Stimulated activated CD4-positive, alpha-beta T cell treated with anti-CD3 and anti-CD28 coated beads, Interleukin-15, amount 100 ng/mL, for 48 hours (primary cell): ENCODE measurements around the gene LIF.

Experiments
- DNase-seq, 2 donors: peaks; one replicate each; pipeline ENCODE4 v3.0.0-alpha.2; 2020; ENCODE audit warnings: low read depth in 2 of 2

Gene LIF

DNA sequence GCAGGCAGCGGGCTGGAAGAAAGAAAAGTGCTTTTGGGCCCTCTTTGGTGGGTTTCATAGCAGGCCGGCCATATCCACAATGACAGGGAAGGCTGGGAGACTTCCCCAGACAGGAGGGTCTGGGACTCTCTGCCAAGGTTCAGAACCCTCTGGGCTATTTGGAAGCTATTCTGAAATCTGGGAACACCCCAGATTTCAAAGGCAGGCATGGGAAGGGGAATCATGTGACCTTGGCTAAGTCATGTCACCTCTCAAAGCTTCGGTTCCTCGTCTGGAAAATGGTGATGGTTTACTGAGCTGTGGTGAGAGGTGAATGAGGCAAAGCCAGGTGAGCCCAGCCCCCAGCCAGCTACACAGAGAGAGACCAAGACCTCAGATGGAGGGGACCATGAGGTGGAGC is 38.1 kb upstream of the LIF start:
- DNase-seq: no peak

DNA sequence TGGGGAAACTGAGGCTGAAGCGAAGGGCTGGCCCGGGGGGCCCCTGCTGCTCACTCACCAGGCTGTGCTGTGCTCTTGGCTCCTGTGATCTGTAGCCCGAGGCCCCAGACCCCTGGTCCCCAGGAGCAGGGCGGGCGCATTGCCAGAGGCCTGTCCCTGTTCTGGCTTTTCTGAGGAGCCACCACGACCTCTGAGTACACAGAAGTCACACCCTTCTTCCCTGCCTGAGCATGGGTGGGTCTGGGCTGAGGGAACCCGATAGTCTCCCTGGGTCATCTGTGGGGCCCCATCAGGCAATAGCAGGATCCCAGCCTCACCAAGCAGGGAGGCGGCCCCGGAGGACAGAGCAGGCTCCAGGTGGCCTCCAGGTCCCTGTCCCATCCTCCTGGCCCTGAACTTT is 37.6 kb upstream of the LIF start:
- no peak for DNase-seq

DNA sequence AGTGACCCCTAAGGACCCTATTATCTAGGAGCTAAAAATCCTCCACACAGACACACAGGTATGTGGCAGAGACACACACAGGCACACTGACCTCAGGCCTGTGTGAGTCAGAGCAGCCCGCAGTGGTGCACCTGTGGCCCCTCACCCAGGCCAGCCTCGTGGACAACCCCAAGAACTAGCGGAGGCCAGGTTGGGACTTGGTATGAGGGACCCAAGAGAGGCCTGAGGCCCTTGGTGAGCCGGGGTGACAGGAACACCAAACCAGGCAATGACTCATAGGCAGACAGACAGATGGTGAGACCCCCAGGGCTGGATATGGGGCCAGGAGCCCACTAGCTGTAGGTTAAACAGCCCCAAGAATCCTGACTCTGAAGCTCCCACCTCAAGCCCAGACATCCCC is 36.8 kb upstream of the LIF start:
- DNase-seq: no peak

DNA sequence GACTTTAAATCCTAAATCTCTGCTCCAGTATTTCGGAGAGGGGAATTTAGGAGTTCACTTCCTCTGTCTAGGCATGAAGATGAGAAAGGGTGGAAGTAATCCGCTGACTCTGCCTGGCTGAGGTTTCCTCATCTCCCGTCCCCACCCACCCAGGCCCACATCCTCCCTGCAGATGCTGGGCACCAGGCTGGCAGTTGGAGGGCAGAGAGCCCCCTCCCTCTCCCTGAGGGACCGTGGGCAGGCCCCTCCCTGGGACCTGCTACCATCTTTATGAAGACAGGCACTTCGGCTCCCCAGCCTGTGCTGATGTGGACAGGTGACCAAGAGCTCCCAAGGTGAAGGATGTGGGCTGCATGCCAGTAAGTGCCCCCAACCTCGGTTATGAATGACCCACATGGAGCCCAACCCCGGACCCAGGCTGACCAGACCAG is 36.1 kb upstream of the LIF start:
- DNase-seq: no peak

DNA sequence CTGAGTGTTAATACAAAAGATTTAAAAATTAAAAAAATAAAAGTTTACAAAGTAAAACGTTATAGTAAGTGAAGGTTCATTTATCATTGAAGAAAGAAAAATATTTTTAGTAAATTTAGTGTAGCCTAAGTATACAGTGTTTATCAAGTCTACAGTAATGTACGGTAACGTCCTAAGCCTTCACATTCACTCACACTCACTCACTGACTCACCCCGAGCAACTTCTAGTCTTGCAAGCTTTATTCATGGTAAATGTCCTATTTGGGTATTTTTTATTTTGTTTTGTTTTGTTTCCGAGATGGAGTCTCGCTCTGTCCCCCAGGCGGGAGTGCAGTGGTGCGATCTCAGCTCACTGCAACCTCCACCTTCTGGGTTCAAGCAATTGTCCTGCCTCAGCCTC is 33.9 kb upstream of the LIF start:
- DNase-seq: no peak

DNA sequence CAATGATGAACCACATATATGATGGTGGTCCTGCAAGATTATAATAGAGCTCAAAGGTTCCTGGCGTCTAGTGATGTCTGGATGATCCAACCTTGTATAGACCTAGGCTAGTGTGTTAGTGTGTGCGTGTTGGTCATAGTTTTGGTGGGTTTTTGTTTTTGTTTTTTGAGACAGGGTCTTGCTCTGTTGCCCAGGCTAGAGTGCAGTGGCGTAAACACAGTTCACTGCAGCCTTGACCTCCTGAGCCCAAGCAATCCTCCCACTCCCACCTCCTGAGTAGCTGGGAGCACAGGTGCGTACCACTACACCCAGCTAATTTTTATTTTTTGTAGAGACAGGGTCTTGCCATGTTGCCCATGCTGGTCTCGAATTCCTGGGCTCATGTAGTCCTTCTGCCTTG is 33.4 kb upstream of the LIF start:
- DNase-seq: no peak

DNA sequence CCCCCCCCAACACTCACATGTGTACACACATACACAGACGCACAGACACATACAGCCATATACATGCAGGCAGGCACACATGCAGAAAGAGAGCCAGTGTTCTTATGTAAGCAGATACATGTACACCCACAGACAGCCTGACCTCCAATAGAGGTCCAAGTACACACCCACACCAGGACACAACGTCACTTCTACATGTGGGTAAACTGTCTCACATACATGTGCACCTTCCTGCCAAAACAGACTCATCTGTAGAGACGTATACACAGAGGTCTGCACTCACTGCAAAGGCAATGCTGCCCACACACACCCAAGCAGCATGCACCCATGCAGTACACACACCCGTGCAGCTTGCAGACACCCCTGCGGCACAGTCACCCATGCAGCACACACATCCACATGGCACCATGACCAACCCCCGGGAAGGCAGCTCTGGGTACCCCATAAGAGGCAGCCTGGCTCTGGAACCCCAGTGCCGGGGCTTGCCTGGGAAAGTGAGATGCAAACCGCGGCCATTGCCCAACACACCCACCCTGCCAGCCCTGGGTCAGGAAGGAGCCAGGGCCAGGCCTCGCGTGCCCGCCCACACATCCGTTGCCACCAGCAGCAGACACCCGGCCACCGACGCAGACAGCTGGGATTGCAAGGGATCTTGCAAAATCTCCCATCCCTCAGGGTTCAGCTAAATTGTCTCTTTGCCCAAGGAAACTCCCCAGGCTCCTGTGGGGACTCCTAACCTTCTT is 32.7 kb upstream of the LIF start:
- no peak for DNase-seq

DNA sequence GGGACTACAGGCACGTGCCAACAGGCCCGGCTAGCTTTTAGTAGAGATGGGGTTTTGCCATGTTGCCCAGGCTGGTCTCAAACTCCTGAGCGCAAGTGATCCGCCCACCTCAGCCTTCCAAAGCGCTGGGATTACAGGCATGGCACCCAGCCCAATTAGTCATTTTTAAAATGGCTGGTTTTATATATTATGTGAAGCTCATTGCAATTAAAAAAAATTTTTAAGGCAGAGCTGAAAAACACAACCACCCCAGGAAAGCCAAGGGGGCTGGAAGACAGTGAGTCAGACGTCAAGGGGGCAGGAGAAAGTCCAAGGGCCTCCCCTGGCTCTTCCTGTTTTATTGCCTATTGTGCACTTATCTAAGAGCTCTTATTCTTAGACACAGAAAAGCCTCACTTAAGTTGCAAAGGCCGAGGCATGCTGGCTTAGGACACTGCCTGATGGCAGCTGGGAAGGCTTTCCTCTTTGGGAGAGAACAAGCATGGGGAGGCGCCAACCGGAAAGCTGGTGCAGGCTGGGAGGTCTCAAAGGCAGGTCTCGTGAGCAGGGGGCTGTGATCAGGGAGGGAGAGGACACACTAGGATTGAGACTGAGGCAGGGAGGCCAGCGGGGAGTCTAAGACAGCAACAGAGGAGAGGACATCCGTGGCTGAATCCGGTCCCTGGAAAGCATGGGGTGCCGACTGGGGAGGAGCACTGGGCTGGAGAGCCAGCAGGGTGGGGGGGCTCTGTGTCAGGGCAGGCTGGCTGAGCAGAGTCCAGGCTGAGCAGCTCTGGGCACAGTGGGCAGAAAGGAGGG is 31.2 kb upstream of the LIF start:
- DNase-seq: no peak

DNA sequence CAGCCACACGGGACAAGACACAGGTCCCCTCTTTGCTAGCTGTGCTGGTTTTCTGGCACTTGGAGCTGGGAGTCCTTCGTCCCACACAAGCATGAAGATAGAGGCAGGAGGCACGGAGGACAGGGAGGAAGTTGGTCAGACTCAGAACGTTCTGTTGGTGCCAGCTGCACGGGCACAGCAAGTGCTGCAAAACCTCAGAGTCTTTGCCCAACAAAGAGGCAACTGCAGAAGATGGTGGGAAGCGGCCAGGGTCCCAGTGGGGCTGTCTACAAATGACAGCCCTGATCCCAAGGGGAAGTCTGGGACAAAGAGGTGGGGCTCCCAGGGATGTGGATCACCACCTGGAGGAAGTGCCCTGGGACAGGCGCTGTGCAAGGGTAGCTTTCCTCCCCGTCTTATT is 29.5 kb upstream of the LIF start:
- DNase-seq: no peak

DNA sequence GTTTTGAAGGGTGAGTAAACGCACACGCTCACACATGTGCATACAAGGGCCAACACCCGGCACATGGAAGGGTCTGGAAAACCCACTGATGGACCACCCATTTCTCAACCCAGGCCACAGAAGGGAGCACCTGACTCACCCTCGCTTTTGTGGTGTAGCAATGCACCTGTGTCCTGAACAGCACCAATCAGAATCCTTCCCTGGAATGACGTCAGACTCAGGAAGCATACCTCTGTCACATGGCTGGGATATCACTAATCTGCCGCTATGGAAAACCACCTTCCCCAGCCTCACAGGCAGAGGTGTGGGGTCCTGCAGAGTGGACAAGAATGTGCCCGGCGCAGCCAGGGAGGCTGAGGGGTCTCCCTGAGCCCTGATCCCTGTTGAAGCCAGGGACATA is 29.1 kb upstream of the LIF start:
- no peak for DNase-seq

DNA sequence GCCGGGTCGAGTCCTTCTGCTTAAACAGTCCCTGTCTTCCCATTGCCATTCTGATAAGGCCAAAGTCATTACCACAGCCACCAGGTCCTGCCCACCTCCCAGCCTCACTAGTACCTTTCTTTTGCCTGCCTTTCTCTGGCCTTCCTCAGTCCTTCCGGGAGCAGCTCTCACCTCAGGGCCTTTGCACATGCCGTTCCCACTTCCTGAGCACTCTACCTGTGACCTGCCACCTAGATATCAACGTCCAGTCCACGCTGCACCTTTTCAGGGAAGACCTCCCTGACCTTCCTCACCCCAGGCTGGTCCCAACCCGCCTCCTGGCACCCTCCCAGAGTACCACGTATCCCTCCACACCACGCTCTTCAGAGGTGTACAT is 27.9 kb upstream of the LIF start:
- no peak for DNase-seq

DNA sequence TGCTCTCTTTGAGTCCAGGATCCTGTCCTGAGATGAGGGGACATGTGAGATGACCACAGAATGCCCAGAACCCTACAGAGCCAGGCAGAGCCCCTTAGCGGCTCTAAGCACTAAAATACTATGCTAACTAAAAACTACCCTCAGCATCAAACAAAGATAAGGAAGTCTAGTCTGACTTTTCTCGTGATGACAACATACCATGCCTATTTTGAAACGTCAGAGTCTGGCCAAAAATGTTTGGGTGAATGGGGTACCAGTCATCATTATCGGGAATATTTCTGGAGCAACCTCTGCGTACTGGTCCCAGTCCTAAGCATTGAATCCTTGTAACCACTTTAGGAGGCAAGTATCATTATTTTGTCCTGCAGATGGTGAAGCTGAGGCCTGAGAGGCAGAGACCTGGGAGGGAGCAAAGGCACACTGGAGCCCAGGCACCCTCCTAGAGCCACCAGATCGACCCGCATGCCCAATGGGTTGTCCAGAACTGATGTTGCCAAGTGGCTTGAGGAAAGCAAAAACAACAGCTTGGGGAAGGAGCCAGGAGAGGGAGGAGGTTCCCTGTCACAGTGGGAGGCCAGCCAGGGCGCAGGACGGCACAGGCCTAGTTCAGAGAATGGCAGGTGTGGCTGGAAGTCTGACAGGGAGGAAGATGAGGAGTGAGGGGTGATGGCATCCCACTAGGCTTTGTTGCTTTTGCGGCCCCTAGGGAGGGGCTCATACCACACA is 27.3 kb upstream of the LIF start:
- no peak for DNase-seq

DNA sequence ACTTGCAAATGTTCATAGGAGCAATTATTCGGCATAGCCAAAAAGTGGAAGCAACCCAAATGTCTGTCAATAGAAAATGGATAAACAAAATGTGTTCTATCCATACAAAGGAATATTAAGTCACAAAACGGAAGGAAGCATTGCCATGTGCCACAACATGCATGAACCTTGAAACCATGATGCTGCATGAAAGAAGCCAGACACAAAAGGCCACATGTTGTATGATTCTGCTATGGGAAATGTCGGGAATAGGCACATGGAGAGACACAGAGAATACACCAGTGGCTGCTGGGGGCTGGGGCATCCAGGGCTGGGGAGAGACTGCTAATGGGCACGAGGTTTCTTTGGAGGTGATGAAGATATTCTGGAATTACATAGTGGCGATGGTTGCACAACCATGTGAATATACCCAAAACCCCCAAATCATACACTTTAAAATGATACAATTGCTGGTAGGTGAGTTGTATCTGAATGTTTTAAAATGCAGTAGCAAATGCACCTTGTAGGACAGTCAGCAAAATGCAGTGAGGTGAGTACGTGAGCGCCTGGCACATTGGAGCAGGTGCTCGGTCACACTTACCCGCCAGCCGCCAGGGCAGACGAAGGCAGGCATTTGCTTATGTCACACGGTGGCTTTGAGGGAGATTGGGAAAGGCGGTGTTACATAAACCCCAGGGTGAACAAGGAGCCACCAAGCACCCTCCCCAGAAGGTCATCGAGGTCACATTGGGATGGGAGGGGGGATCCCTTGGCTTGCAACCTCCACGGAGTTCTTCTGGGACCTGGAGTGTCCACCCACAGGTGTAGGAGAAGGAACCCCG is 26.4 kb upstream of the LIF start:
- no peak for DNase-seq

DNA sequence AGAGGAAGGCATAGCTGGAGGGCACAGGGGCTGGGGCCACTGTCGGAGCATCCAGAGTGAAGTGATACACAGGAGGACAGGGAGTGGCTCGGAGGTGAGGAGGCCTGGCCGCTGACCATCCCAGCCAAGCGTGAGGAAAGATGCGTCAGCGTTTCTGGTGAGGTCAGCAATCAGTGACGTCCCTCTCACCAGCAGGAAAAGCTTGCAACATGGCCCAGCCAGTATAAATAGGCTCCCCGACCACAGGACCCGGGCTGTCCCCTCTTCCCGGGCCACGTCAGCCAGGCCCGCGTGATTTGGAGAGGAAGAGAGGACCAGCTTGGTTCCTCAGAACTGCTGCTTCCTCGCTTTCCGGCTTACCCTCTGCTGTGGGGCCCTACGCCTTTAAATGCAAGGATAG is 24.3 kb upstream of the LIF start:
- no peak for DNase-seq

DNA sequence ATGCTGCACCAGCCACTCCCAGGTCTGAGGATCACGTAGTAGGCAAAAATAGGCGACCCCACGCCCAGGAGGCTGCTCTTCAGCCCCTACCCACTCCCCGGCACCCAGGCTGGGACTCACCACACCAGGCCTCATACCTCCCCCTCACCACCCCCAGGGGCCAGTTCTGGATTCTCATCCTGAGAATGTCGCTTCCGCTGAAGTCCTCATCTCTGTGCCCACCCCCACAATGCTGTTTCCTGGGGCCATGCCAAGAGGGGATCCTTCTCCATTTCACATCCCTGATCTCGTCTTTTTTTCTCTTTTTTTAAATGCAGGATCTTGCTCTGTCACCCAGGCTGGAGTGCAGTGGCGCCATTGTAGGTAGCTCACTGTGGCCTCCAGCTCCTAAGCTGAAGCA is 21.8 kb upstream of the LIF start:
- no peak for DNase-seq

DNA sequence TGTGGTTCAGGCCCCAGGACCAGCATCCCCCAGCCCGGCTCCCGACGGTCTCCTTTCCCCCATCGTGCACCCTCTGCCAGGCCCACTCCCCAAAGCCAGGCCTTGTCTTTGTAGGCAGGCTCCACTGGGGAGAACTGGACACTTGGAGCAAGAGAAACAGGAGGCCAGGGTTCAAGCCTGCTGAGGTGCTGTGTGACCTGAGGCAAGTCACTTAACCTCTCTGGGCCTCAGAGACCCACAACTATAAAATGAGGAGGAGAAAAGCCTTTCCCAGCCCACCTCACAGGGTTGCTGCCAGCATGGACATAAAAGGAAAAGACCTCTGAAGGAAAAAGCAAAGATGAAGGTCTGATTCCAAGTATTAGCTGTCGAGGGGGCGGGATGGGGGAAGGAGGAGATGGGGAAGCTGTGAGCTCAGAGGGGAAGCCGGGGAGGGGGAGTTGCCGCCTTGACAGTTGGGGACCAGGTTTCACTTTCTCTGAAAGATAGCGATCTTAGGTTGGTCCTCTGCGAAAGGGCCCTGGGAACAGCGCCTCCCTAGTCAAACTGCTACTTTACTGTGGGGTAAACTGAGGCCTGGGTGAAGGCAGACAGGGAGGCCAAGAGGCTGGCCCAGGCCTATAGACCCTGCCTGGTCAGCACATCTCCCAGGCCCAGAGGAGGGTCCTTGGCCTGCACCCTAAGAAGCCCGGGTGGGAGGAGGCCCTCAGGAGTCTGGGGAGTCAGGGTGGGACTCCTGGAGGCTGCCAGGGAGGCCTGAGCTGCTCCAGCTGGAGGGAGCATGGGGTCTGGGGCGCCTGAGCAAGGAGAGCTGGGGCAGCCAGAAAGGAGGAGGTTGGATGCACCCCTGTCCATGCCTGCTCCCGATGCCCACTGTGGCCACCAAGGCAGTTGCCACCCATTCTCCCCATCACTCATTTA is 21.1 kb upstream of the LIF start:
- DNase-seq: peak in 1 of 2 donors; percentile 31

DNA sequence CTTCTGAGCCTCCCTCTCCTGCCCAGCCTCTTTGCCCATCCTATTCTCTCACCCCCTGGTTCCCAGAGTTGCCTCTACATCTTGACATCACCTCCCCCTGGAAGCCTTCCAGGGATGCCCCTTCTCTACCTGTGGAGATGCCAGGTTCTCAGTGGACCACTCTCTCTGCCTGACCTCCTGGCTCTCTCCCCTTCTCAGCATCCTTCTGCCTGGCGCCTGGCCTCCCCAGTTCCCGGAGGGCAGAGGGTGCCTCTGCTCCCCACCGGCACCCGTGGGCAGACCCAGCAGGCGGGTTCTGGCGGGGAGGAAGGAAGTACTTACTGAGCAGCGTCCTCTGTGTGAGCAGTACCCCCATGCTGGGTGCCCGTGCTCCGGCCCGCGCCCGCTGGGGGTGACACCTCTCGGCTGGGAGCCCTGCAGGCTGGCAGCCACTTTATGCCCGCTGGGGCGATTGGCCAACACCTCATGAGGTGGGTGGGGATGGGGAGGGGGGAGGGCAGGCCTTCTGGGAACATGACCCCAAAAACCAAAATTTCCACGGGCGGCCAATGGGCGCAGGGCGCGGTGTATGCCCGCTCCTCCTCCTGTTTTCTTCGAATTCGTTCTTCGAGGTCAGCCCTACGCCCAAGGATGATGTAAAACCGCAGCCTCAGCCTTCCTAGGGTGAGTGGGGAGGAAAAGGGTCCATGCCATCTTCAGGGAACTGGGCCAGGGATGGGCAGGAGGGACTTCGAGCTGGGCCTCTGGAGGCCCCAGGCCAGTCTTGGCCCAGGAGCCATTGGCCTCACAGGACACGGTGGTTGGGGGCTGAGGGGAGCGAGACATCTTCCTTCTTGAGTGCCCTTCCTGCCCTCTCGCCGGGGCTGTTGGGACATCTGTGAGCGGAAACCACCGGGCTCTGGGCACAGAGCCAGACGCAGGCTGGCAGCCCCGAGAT is 20.2 kb upstream of the LIF start, which contains the start of gene OSM:
OSM (minus strand) TSS at position 407 of the 937 bp plus-strand sequence; CDS start at position 355, 52 bp downstream.
- DNase-seq: peak in 1 of 2 donors; percentile 67

DNA sequence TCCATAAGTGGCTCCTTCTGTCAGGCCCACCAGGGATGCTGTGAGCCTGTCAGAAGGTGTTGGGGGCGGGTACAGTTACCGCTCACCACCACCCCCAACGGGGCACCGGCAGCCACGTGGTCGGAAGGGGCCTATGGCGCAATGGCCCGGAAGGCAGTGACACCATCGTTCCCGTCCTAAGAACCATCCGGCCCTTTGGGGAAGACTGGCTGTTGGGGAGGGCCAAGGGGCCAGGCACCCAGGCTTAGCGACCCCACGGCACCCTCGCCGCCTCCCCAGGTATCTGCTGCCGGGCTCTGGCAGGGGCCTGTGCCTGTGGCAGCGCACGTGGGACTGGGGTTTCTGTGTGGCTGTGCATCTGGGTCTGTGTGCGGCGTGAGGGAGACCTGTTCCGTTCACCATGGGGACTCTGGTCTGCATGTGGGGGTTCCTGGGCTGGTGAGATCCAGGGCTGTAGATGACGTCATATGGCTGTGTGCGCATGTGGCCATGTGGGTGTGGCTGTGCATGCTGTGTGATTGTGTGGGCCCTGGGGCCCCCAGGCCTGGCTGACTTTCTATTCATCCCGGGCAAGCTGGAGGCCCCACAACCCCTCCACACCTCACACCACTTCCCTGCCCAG is 19.4 kb upstream of the LIF start:
- peak; percentile 77 to 82 for DNase-seq

DNA sequence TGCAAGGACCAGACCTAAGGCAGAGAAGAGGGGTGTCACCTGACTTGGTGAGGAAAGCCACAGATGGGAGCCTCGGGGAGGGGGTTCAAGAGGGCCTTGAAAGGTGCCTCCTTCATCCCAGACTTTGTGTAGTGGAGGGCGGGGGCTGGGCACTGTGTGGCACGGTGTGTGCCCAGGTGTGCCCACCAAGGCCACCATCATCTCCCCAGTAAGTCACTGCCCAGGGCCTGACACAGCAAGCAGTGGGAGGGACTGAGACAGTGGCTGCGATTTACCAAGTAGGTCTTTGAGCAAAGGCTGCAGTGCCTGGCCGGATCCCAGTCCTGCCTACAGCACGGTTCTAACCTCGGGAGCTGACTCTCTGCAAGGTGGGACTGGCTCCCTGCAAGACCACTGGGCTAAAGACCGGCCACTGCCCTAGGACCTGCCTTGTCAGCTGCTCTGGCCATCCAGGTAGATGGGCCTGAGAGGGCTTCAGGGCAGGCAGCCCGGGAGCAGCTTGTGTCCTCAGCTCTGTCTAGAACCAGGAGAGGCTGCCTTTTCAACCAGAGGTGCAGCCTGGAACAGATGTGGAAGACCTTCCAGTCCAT is 18.7 kb upstream of the LIF start:
- no peak for DNase-seq
